ENCODE data around the gene SLC1A5. TPM values are rescaled to one million over a fixed set of nuclear protein-coding genes. Genes with fewer than 3 reads are reported as not detected.

Gene SLC1A5
- total RNA-seq, 1 experiment from 2014 or later: 284 TPM

GRCh38 chr19:46732966-46733689 is 55.3 kb downstream of the SLC1A5 start:
- no peaks in the 10 kb centered on the region for H3K27me3 ChIP-seq (ENCODE audit: insufficient read depth, low read length)
- H3K9ac ChIP-seq (ENCODE audit: low read length): no peak overlapping the region
- BruUV-seq (replicated peaks): no TSS peak
- intact Hi-C loops (cut with micrococcal nuclease): no loop called here
- ChIA-PET RAD21 (ENCODE audit: low non-redundant PET in 1 of 2, low total read pairs in 2 of 2, uncharacterized antibody in 2 of 2, unreplicated experiment in 2 of 2) (interaction anchor here in 1 of 2 experiments (0.5 kb wide), 1 partner anchor 107 kb away, joined by 3 read pairs; no protein-coding TSS in a partner anchor), POLR2A (no interaction called here), CTCF (no interaction called here)
- no peak for DNase-seq (ENCODE audit: low read depth, low spot score)
- no peak overlapping the region for H3K4me3 ChIP-seq (replicated peaks in 1 of 2; ENCODE audit: low read depth in 1 of 2, low read length in 2 of 2)
- H3K79me2 ChIP-seq (ENCODE audit: insufficient read depth, low read length): peaks cover 91% of the 10 kb centered on the region
- ATAC-seq: no peak
- TF ChIP-seq SRF (IDR thresholded peaks at IDR 0.05; ENCODE audit: low read depth) (no peak), POLR2A (IDR thresholded peaks at IDR 0.05; ENCODE audit: borderline replicate concordance, extremely low read depth, insufficient read depth, insufficient read length) (no peak)
- no peak overlapping the region for H2AFZ ChIP-seq (ENCODE audit: low read depth, low read length, poor library complexity, severe bottlenecking)
- no peaks in the 10 kb centered on the region for H3K9me3 ChIP-seq (ENCODE audit: control insufficient read depth in 1 of 2, insufficient read depth in 1 of 2, low read depth in 1 of 2, low read length in 2 of 2)
- no peaks in the 10 kb centered on the region for H3K9me2 ChIP-seq (ENCODE audit: insufficient read depth)
- peaks cover 49 to 52% of the 10 kb centered on the region in 2 experiments for H3K36me3 ChIP-seq (ENCODE audit: control insufficient read depth in 1 of 2, insufficient read depth in 2 of 2, low read length in 2 of 2)
- H3K4me2 ChIP-seq (ENCODE audit: low read length): no peak overlapping the region
- no peak overlapping the region for H3K27ac ChIP-seq (ENCODE audit: low read depth, low read length)
- H4K20me1 ChIP-seq (ENCODE audit: insufficient read depth): peaks cover 9% of the 10 kb centered on the region; the same call in 1 of the 2 replicates
- peaks cover 0 to 16% of the 10 kb centered on the region in 2 experiments; a peak in 2 of 4 replicates for H3K4me1 ChIP-seq (ENCODE audit: control insufficient read depth in 1 of 2, insufficient read depth in 2 of 2, low read length in 2 of 2)

- BruUV-seq (replicated peaks): no TSS peak
- Histone ChIP-seq H3K9me3 (ENCODE audit: control insufficient read depth in 1 of 2, insufficient read depth in 1 of 2, low read depth in 1 of 2, low read length in 2 of 2) (no peaks in the 10 kb centered on the region), H3K9ac (ENCODE audit: low read length) (no peak overlapping the region), H3K79me2 (ENCODE audit: insufficient read depth, low read length) (peaks cover 91% of the 10 kb centered on the region), H4K20me1 (ENCODE audit: insufficient read depth) (peaks cover 9% of the 10 kb centered on the region; the same call in 1 of the 2 replicates), H3K36me3 (ENCODE audit: control insufficient read depth in 1 of 2, insufficient read depth in 2 of 2, low read length in 2 of 2) (peaks cover 51 to 52% of the 10 kb centered on the region in 2 experiments), H3K4me2 (ENCODE audit: low read length) (no peak overlapping the region), H3K9me2 (ENCODE audit: insufficient read depth) (no peaks in the 10 kb centered on the region), H3K4me3 (replicated peaks in 1 of 2; ENCODE audit: low read depth in 1 of 2, low read length in 2 of 2) (no peak overlapping the region), H3K27me3 (ENCODE audit: insufficient read depth, low read length) (no peaks in the 10 kb centered on the region), H3K4me1 (ENCODE audit: control insufficient read depth in 1 of 2, insufficient read depth in 2 of 2, low read length in 2 of 2) (peaks cover 0 to 16% of the 10 kb centered on the region in 2 experiments; a peak in 2 of 4 replicates), H2AFZ (ENCODE audit: low read depth, low read length, poor library complexity, severe bottlenecking) (no peak overlapping the region), H3K27ac (ENCODE audit: low read depth, low read length) (no peak overlapping the region; the same call in 1 of the 2 replicates)
- DNase-seq (ENCODE audit: low read depth, low spot score) (no peak), ATAC-seq (no peak)
- TF ChIP-seq SIN3A (IDR thresholded peaks at IDR 0.05; ENCODE audit: low read depth): no peak
- no peak for TF ChIP-seq CBX3 (IDR thresholded peaks at IDR 0.05; ENCODE audit: low read depth)
- TF ChIP-seq SRF (IDR thresholded peaks at IDR 0.05; ENCODE audit: low read depth): no peak
- intact Hi-C loops (cut with micrococcal nuclease): no loop called here
- CTCF ChIA-PET: interaction anchor here (1.3 kb wide), 1 partner anchor 71 kb away, joined by 4 read pairs; the partner anchor contains the start of gene DACT3
- RAD21 ChIA-PET (ENCODE audit: low non-redundant PET in 1 of 2, low total read pairs in 2 of 2, uncharacterized antibody in 2 of 2, unreplicated experiment in 2 of 2): interaction anchor here in 1 of 2 experiments (0.5 kb wide), 1 partner anchor 108 kb away, joined by 3 read pairs; no protein-coding TSS in a partner anchor
- POLR2A ChIA-PET: interaction anchor here (0.6 kb wide), 1 partner anchor 16 kb away, joined by 5 read pairs; the partner anchor contains the start of gene PRKD2
Measured at GRCh38 chr19:46732172-46732938, 56.0 kb downstream of the SLC1A5 start.

All from HCT116 (cell line).